OCI-LY7 (cell line): ENCODE data around the gene TOMM5. TPM values are rescaled to one million over a fixed set of nuclear protein-coding genes. Genes with fewer than 3 reads are reported as not detected.

Experiments
- BruUV-seq: library from RNA; stranded (reverse); fragments of 400-500 nt; replicated peaks from 2 replicates; lab custom pipeline; 2021; lab: Mats Ljungman, UMichigan
- CTCF ChIA-PET: fragments of 300-600 bp; sonication (Branson Sonifier 250); formaldehyde crosslinking; loops from one replicate; lab custom pipeline; 2022; ENCODE audit warnings: antibody characterized with exemption; ENCODE audit not compliant: unreplicated experiment; lab: Charles Lee
- POLR2A ChIA-PET: fragments of 300-600 bp; sonication (Branson Sonifier 250); formaldehyde crosslinking; loops from one replicate; lab custom pipeline; 2022; ENCODE audit warnings: antibody characterized with exemption; lab: Charles Lee
- DNase-seq: peaks from one replicate; pipeline ENCODE4 v3.0.0-alpha.2; 2015; ENCODE audit warnings: low spot score
- H2AFZ ChIP-seq: fragments of 200-600 bp; sonication (generic), shearing (Covaris generic); 2 replicates; pipeline ENCODE4 v1.6.1; 2014; ENCODE audit warnings: mild to moderate bottlenecking, antibody characterized with exemption, low read length, moderate library complexity
- H3K27ac ChIP-seq: fragments of 200-600 bp; sonication (generic); 2 replicates; pipeline ENCODE4 v1.5.1; 2014; ENCODE audit warnings: mixed run types, low read depth, mild to moderate bottlenecking, moderate library complexity, low read length, inconsistent platforms; ENCODE audit not compliant: poor library complexity, severe bottlenecking
- H3K36me3 ChIP-seq: fragments of 200-600 bp; sonication (generic); 2 replicates; pipeline ENCODE4 v1.6.1; 2014; ENCODE audit warnings: mild to moderate bottlenecking, antibody characterized with exemption, low read length, moderate library complexity, mixed read lengths; ENCODE audit not compliant: insufficient read depth
- H3K4me1 ChIP-seq: fragments of 200-600 bp; sonication (generic); 2 replicates; pipeline ENCODE4 v1.5.1; 2014; ENCODE audit warnings: mild to moderate bottlenecking, low read length; ENCODE audit not compliant: insufficient read depth, poor library complexity, severe bottlenecking
- H3K4me2 ChIP-seq: fragments of 200-600 bp; sonication (generic); 2 replicates; pipeline ENCODE4 v1.6.1; 2014; ENCODE audit warnings: mild to moderate bottlenecking, low read length
- H3K4me3 ChIP-seq: fragments of 200-600 bp; sonication (generic); 2 replicates; pipeline ENCODE4 v1.5.1; 2014; ENCODE audit warnings: mild to moderate bottlenecking, low read depth, low read length; ENCODE audit not compliant: poor library complexity, severe bottlenecking
- H3K79me2 ChIP-seq: fragments of 200-600 bp; sonication (generic); 2 replicates; pipeline ENCODE4 v1.6.1; 2016; ENCODE audit warnings: low read depth, mild to moderate bottlenecking, low read length, moderate library complexity, mixed read lengths; ENCODE audit not compliant: insufficient read depth
- H3K9me2 ChIP-seq: fragments of 200-600 bp; sonication (generic); 2 replicates; pipeline ENCODE4 v1.6.1; 2016; ENCODE audit warnings: mild to moderate bottlenecking, low read length, mixed read lengths; ENCODE audit not compliant: insufficient read depth
- H3K9me3 ChIP-seq: fragments of 200-600 bp; sonication (generic); 2 replicates; pipeline ENCODE4 v1.6.1; 2014; ENCODE audit warnings: mild to moderate bottlenecking, mixed run types, low read length, mixed read lengths
- H4K20me1 ChIP-seq: fragments of 200-600 bp; sonication (generic); 2 replicates; pipeline ENCODE4 v1.6.1; 2014; ENCODE audit warnings: mild to moderate bottlenecking, antibody characterized with exemption, low read length, moderate library complexity, mixed read lengths; ENCODE audit not compliant: insufficient read depth
- EZH2phosphoT487 ChIP-seq: fragments of 200-600 bp; sonication (generic); IDR thresholded peaks from 2 replicates; pipeline ENCODE4 v1.6.1; 2018; ENCODE audit warnings: low read depth, borderline replicate concordance, mild to moderate bottlenecking, mixed run types, antibody characterized with exemption, low read length, moderate library complexity, mixed read lengths
- intact Hi-C: fragments of 100-400 bp; cut with micrococcal nuclease; formaldehyde crosslinking; loops from one replicate; pipeline ENCODE4 v1.10.0; 2022; ENCODE audit not compliant: unreplicated experiment
- total RNA-seq, 2 experiments: library from RNA; depleted of rRNA in 1 of 2; stranded (reverse); fragments of >200 nt in 1 of 2; shearing (Covaris generic) in 1 of 2; gene quantifications; 2 replicates each; pipeline ENCODE4 v1.2.3, GENCODE V29; 2014 to 2022
- TF ChIP-seq, protein P1 (sequence below): fragments of 200-600 bp; sonication (generic); conservative IDR thresholded peaks from 2 replicates; pipeline ENCODE4 v1.5.1; 2014; ENCODE audit warnings: mild to moderate bottlenecking, antibody characterized with exemption, low read length, moderate library complexity, mixed read lengths

Gene TOMM5
- total RNA-seq, 2 experiments from 2014 or later = 132 to 215 TPM

DNA sequence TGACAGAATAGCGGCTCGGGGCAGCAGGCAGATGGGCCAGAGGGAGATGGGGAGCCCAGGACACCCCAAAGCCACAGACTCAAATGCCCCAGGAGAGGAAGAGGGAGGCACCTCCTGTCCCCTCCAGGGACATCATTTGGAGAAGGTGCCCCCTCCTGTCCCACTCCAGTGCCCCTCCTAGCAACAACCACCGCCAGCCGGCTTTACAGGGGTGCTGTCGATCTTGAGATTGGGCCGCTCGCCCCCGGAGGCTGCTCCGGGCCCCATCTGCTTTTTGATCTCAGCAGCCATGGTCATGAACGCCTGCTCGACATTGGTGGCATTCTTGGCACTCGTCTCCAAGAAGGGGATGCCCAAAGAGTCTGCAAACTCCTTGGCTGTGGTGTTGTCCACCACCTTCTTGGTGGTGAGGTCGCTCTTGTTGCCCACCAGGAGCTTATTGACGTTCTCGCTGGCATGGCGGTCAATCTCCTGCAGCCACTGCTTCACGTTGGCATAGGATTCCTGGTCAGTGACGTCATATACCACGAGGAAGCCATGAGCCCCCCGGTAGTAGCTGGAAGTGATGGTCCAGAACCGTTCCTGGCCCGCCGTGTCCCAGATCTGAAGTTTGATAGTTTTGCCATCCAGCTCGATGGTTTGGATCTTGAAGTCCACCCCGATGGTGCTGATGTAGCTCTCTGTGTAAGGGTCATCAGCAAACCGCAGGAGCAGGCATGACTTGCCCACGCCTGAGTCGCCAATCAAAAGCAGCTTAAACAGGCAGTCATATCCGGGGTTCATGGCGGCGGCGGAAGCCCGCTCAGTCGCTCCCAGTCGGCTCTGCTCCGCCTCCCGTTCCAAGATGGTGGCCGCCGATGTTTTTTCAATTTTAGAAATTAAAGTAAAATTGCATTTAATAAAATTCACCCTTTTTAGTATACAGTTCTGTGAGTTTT lies 44.4 kb upstream of the TOMM5 start:
- POLR2A ChIA-PET = interaction anchor here (0.6 kb wide), 1 partner anchor 126 kb away, joined by 5 read pairs; no protein-coding TSS in a partner anchor
- no peak for DNase-seq
- CTCF ChIA-PET = no interaction called here
- no peaks in the 10 kb centered on the region for H3K9me2 ChIP-seq
- no peak overlapping the region for H3K4me2 ChIP-seq
- H3K9me3 ChIP-seq = no peaks in the 10 kb centered on the region
- no peaks in the 10 kb centered on the region for H4K20me1 ChIP-seq
- H2AFZ ChIP-seq = no peak overlapping the region
- H3K36me3 ChIP-seq = no peaks in the 10 kb centered on the region
- no peaks in the 10 kb centered on the region for H3K4me1 ChIP-seq
- TF ChIP-seq, protein P1, sequence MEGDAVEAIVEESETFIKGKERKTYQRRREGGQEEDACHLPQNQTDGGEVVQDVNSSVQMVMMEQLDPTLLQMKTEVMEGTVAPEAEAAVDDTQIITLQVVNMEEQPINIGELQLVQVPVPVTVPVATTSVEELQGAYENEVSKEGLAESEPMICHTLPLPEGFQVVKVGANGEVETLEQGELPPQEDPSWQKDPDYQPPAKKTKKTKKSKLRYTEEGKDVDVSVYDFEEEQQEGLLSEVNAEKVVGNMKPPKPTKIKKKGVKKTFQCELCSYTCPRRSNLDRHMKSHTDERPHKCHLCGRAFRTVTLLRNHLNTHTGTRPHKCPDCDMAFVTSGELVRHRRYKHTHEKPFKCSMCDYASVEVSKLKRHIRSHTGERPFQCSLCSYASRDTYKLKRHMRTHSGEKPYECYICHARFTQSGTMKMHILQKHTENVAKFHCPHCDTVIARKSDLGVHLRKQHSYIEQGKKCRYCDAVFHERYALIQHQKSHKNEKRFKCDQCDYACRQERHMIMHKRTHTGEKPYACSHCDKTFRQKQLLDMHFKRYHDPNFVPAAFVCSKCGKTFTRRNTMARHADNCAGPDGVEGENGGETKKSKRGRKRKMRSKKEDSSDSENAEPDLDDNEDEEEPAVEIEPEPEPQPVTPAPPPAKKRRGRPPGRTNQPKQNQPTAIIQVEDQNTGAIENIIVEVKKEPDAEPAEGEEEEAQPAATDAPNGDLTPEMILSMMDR = no peak
- no peak for TF ChIP-seq EZH2phosphoT487
- intact Hi-C loops = no loop called here
- no peak overlapping the region for H3K27ac ChIP-seq
- no peak overlapping the region for H3K4me3 ChIP-seq
- no peaks in the 10 kb centered on the region for H3K79me2 ChIP-seq
- no TSS peak for BruUV-seq

DNA sequence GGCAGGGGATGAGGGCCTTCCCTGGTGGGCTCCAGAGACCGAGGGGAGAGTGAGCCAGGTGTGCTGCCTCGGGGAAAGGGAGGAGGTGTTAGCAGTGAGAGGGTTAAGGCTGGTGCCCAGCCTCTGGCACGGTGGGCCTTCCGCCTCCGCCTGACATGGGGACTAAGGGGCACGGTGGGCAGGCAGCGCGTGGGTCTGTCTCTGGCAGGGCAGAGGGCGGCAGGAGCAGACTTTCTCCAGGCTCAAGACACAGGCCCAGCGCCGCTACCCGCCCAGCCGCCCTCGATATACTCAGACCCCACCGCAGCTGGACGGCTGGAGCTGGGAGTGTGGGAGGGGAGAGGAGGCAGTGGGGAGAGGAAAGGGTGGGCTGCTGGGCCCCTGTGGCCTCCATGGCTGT lies 43.4 kb upstream of the TOMM5 start:
- no TSS peak for BruUV-seq
- intact Hi-C loops = no loop called here
- no peak for TF ChIP-seq EZH2phosphoT487
- TF ChIP-seq, protein P1 = no peak
- Histone ChIP-seq H3K4me1 (no peaks in the 10 kb centered on the region), H3K36me3 (no peaks in the 10 kb centered on the region), H2AFZ (no peak overlapping the region), H3K4me2 (no peak overlapping the region), H3K9me2 (no peaks in the 10 kb centered on the region), H3K27ac (no peak overlapping the region), H3K9me3 (no peaks in the 10 kb centered on the region), H3K4me3 (no peak overlapping the region), H4K20me1 (no peaks in the 10 kb centered on the region), H3K79me2 (no peaks in the 10 kb centered on the region)
- DNase-seq = no peak
- ChIA-PET CTCF (no interaction called here), POLR2A (no interaction called here)

DNA sequence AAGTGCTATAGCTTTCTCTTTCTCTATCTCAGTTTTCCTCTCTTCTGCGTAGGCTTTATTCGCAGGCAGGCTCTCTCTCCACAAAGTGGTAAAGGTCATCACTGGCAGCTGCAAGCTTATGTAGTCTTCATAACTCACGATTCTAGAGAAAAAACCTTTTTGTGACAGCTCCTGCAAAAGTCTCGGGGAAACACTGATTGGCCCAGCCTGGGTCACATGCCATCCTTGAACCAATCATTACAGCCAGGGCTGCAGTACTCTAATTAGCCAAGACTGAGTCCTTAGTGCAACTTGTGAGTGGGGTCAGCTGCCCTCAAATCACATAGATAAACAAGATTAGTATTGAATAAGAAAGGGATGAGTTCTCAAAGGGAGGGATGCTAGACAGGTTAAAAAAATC lies 40.1 kb upstream of the TOMM5 start:
- TF ChIP-seq, protein P1 = no peak
- no peak for TF ChIP-seq EZH2phosphoT487
- no TSS peak for BruUV-seq
- no peak overlapping the region for H3K4me3 ChIP-seq
- H4K20me1 ChIP-seq = no peaks in the 10 kb centered on the region
- intact Hi-C loops = no loop called here
- DNase-seq = no peak
- no peaks in the 10 kb centered on the region for H3K79me2 ChIP-seq
- H3K9me3 ChIP-seq = no peaks in the 10 kb centered on the region
- no peaks in the 10 kb centered on the region for H3K4me1 ChIP-seq
- H3K4me2 ChIP-seq = no peak overlapping the region
- no peaks in the 10 kb centered on the region for H3K9me2 ChIP-seq
- ChIA-PET POLR2A (no interaction called here), CTCF (interaction anchor here (0.9 kb wide), 1 partner anchor 47 kb away, joined by 3 read pairs; no protein-coding TSS in a partner anchor)
- no peak overlapping the region for H3K27ac ChIP-seq
- H3K36me3 ChIP-seq = no peaks in the 10 kb centered on the region
- H2AFZ ChIP-seq = no peak overlapping the region
